ENCODE data around the gene OPALIN.
"Not testable (repeated sequence)": the region's sequence is repeated elsewhere in the genome, so short reads cannot be mapped to it uniquely, and the experiment has no call there.

Gene OPALIN

GRCh38 chr10:96334616-96335526 is 23.9 kb downstream of the OPALIN start:
- DNase-seq: peak; percentile 35

GRCh38 chr10:96333101-96333500 is 25.7 kb downstream of the OPALIN start:
- no peak for DNase-seq

GRCh38 chr10:96327462-96327861 is 31.3 kb downstream of the OPALIN start:
- DNase-seq: no peak

GRCh38 chr10:96325719-96326373 is 33.0 kb downstream of the OPALIN start:
- no peak for DNase-seq

- no peak for DNase-seq
These were observed 34.4 kb downstream of the OPALIN start for GRCh38 chr10:96324447-96324846.

GRCh38 chr10:96322275-96322674 is 36.5 kb downstream of the OPALIN start:
- DNase-seq: no peak

DNA sequence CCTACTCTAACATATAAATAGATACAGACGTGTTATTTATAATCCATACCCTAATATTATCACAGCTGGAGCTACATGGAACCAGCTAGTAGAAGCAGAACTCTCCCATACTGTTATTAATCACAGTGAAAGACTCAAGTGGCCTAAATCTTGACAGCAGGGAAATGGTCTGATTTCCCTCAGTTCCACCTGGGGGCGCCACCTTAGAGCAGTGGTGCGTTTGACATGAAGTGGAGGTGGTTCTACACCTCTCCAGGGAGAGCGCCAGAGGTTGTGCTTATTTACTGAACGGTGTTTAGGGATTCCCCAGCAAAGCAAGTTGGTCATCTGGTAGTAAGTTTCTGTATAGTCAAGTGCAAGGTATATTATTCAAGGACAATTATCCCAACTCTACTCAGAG is 37.0 kb downstream of the OPALIN start:
- DNase-seq: no peak

GRCh38 chr10:96319754-96320474 is 38.9 kb downstream of the OPALIN start:
- DNase-seq: no peak

DNA sequence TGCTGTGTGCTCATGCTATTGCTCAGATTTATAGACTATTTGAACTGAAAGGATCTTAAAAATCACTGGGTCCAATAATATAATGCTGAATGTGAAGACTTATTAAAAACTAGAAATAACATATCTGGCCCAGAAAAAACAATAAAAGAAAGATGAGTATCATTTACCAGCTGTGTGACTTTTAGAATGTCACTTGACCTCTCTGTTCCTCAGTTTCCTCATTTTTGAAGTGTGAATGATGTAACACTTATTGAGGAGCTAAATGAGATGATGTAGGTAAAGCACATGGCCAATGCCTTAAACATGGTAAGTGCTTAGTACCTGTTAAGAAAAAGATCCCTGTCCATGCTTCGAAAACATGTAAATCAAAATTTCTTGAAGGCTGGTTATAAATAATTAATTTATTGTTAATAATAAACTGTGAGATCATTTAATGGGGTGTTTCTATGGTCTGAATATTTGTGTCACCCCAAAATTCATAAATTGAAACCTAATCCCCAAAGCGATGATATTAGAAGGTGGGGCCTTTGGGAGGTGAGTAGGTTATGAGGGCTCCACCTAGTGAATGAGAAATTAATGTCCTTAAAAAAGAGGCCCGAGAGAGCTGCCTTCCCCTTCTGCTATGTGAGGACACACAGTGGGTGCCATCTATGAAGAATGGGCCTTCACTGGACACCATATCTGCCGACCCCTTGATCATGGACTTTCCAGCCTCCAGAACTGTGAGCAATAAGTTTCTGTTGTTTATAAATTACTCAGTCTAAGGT is 41.6 kb downstream of the OPALIN start:
- DNase-seq: no peak

DNA sequence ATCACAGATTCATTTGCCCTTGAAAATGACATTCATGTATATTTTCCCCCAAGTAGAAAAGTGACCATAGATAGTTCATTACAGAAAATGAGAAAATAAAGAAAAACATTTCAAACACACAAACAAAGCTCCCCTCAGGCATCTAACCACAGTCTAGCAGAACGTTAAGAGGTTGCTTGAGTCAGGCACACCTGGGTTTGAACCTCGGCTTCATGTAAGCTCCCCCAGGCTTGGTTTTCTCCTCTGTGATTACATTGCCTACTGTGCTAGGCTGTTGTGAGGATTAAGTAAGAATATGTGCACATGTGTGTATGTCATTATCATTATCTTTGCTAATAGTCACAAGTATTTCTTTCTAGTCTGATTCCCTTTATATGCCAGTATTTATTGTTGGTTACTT is 45.5 kb downstream of the OPALIN start:
- DNase-seq: no peak

- no peak for DNase-seq
These were observed 47.6 kb downstream of the OPALIN start for GRCh38 chr10:96311180-96311715.

GRCh38 chr10:96310321-96310669 is 48.5 kb downstream of the OPALIN start:
- DNase-seq: no peak

GRCh38 chr10:96309628-96310320 is 49.0 kb downstream of the OPALIN start:
- no peak for DNase-seq

- not testable (repeated sequence) for DNase-seq
These were observed 49.9 kb downstream of the OPALIN start for GRCh38 chr10:96308854-96309253.

- peak; percentile 87 for DNase-seq
These were observed 52.3 kb downstream of the OPALIN start for GRCh38 chr10:96306516-96306915.

DNA sequence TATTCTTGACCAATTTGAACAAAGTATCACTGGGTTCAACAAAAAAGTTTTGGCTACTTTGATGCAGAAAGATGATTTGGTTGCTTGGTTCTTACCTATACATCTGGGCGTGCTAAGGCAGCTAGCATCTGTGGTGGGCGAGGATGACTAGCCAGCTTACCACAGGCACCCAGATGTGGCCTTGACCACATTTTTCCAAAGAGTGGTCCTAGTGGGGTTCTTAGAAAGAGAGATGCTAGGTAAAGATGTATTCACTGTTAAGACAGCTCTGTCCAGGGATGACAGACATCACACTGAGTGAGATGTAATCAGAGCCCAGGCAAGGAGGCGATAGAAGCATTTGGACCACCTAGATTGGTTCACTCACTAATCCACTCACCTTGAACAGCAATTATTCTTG is 53.8 kb downstream of the OPALIN start:
- no peak for DNase-seq

GRCh38 chr10:96304230-96304629 is 54.6 kb downstream of the OPALIN start, which contains the start of gene DNTT:
TSS of gene DNTT (plus strand) at chr10:96304434. CDS start at chr10:96304498, 64 bp downstream.
- no peak for DNase-seq

DNA sequence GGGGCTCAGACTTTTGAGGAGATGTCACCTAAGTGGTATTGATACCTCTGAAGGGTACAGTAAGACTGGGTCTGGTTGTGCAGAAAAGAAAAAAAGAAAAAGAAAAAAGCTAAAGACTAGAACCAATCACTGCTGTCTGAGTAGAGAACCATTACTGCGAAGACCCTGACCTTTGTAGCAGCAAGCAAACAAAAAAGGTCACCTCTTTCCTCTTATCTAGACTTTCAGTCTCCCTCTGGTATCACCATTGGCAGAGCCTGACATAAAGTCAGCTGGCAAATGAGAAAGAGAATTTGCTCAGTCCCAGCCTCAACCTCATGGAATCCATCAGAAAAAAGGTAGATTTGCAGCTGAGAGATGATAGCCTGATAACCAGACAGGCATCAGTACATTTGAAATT is 57.2 kb downstream of the OPALIN start:
- DNase-seq: no peak

DNA sequence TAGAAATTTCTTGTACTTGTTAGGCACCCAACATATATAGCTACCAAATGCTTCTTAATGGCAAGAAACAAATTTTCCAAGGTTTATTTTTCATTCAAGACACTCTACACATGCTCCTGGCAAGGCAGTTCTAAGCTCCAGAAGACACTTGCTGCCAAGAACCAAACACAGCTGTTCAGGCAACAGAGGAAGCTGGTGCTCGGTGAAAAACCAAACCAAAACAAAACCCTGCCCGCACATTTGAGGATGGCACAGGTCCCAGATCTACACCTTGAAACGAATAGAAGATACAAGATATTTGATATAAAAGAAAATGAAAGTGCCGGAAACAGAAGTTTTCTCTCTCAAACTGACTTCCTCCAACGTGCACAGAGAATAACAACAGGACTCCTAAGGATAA is 59.4 kb downstream of the OPALIN start:
- DNase-seq: peak; percentile 14

GRCh38 chr10:96298362-96298761 is 60.4 kb downstream of the OPALIN start:
- DNase-seq: no peak

DNA sequence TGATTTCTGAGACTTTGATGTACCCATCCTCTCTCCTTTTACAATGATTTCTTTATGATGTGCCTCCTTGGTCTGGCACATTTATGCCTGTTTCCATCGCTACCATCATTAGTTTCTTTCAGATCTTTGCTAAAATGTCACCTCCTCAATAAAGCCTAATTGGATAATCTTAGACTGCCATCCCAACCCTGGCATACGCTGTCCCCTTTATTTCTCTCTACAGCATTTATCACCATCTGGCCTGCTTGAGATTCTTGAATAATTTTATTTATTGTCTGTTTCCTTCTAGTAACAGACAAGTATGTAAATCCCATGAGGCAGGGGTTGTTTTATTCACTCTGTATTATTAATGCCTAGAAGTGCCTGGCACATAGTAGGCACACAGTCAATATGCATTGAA is 61.3 kb downstream of the OPALIN start:
- no peak for DNase-seq

- DNase-seq: no peak
These were observed 63.3 kb downstream of the OPALIN start for GRCh38 chr10:96295475-96295874.
